H9 (cell line): ENCODE measurements around the gene CDC25B. TPM values are rescaled to one million over a fixed set of nuclear protein-coding genes. Genes with fewer than 3 reads are reported as not detected.

Source experiments
- DNase-seq: peaks from one replicate; pipeline ENCODE4 v3.0.0-alpha.2; 2017
- H2AFZ ChIP-seq: one replicate; pipeline ENCODE4 v1.6.1; 2013; ENCODE audit warnings: mild to moderate bottlenecking, low read length, control low read depth, moderate library complexity
- H2AK5ac ChIP-seq: 2 replicates; pipeline ENCODE4 v1.6.1; 2013; ENCODE audit warnings: low read length, control low read depth, mixed read lengths; ENCODE audit not compliant: insufficient read length
- H2BK120ac ChIP-seq: one replicate; pipeline ENCODE4 v1.6.1; 2013; ENCODE audit warnings: low read depth, mild to moderate bottlenecking, low read length, control low read depth, inconsistent platforms; ENCODE audit not compliant: poor library complexity, severe bottlenecking
- H2BK12ac ChIP-seq: 2 replicates; pipeline ENCODE4 v1.6.1; 2013; ENCODE audit warnings: low read length, control low read depth, mixed read lengths, low read depth; ENCODE audit not compliant: insufficient read length
- H2BK15ac ChIP-seq: 2 replicates; pipeline ENCODE4 v1.6.1; 2013; ENCODE audit warnings: low read depth, low read length, control low read depth
- H2BK20ac ChIP-seq: one replicate; pipeline ENCODE4 v1.6.1; 2013; ENCODE audit warnings: low read depth, mild to moderate bottlenecking, low read length, control low read depth, inconsistent platforms; ENCODE audit not compliant: poor library complexity, severe bottlenecking
- H2BK5ac ChIP-seq: 2 replicates; pipeline ENCODE4 v1.6.1; 2013; ENCODE audit warnings: low read length, control low read depth, mixed read lengths; ENCODE audit not compliant: insufficient read length
- H3K14ac ChIP-seq: 2 replicates; pipeline ENCODE4 v1.6.1; 2013; ENCODE audit warnings: low read length, control low read depth; ENCODE audit not compliant: insufficient read depth
- H3K18ac ChIP-seq: 2 replicates; pipeline ENCODE4 v1.6.1; 2013; ENCODE audit warnings: low read depth, mild to moderate bottlenecking, mixed read lengths, low read length, control low read depth; ENCODE audit not compliant: insufficient read length
- H3K23ac ChIP-seq: 2 replicates; pipeline ENCODE4 v1.6.1; 2013; ENCODE audit warnings: low read length, control low read depth, mixed read lengths, low read depth; ENCODE audit not compliant: insufficient read length
- H3K23me2 ChIP-seq: 2 replicates; pipeline ENCODE4 v1.6.1; 2013; ENCODE audit warnings: low read depth, mild to moderate bottlenecking, mixed read lengths, low read length, control low read depth; ENCODE audit not compliant: insufficient read length, poor library complexity, severe bottlenecking
- H3K27ac ChIP-seq: 2 replicates; pipeline ENCODE4 v1.5.1; 2013; ENCODE audit warnings: low read length, control low read depth, mixed read lengths, low read depth; ENCODE audit not compliant: insufficient read length
- H3K27me3 ChIP-seq: 2 replicates; pipeline ENCODE4 v1.6.1; 2013; ENCODE audit warnings: low read length, control low read depth, inconsistent platforms; ENCODE audit not compliant: insufficient read depth
- H3K4ac ChIP-seq: 2 replicates; pipeline ENCODE4 v1.6.1; 2013; ENCODE audit warnings: low read depth, mild to moderate bottlenecking, control low read depth, inconsistent platforms, low read length, moderate library complexity
- H3K4me1 ChIP-seq: 2 replicates; pipeline ENCODE4 v1.6.1; 2013; ENCODE audit warnings: low read length, control low read depth, inconsistent platforms; ENCODE audit not compliant: insufficient read depth
- H3K4me2 ChIP-seq: 2 replicates; pipeline ENCODE4 v1.6.1; 2013; ENCODE audit warnings: low read length, control low read depth, mixed read lengths; ENCODE audit not compliant: insufficient read length, insufficient read depth
- H3K56ac ChIP-seq: 2 replicates; pipeline ENCODE4 v1.6.1; 2013; ENCODE audit warnings: low read depth, mild to moderate bottlenecking, mixed read lengths, low read length, control low read depth; ENCODE audit not compliant: insufficient read length
- H3K79me1 ChIP-seq: 2 replicates; pipeline ENCODE4 v1.6.1; 2013; ENCODE audit warnings: low read depth, mild to moderate bottlenecking, moderate library complexity, low read length, control low read depth, inconsistent platforms; ENCODE audit not compliant: insufficient read depth, poor library complexity, severe bottlenecking
- H3K79me2 ChIP-seq: 2 replicates; pipeline ENCODE4 v1.6.1; 2013; ENCODE audit warnings: low read length, control low read depth, inconsistent platforms; ENCODE audit not compliant: insufficient read depth
- H3K9ac ChIP-seq: 2 replicates; pipeline ENCODE4 v1.6.1; 2013; ENCODE audit warnings: low read length, control low read depth, mixed read lengths; ENCODE audit not compliant: insufficient read length; ENCODE audit errors: extremely low read depth
- H3K9me3 ChIP-seq: one replicate; pipeline ENCODE4 v1.6.1; 2013; ENCODE audit warnings: low read depth, low read length, inconsistent platforms; ENCODE audit not compliant: control insufficient read depth
- H3T11ph ChIP-seq: one replicate; pipeline ENCODE4 v1.6.1; 2013; ENCODE audit warnings: mild to moderate bottlenecking, low read length, control low read depth, inconsistent platforms
- H4K20me1 ChIP-seq: one replicate; pipeline ENCODE4 v1.6.1; 2013; ENCODE audit not compliant: control insufficient read depth, insufficient read length, insufficient read depth
- H4K5ac ChIP-seq: 2 replicates; pipeline ENCODE4 v1.6.1; 2013; ENCODE audit warnings: low read depth, mild to moderate bottlenecking, mixed read lengths, low read length, control low read depth; ENCODE audit not compliant: insufficient read length
- H4K8ac ChIP-seq: replicated peaks from 2 replicates; pipeline ENCODE4 v1.6.1; 2013; ENCODE audit warnings: low read length, control low read depth, mixed read lengths, low read depth; ENCODE audit not compliant: insufficient read length
- H4K91ac ChIP-seq: 2 replicates; pipeline ENCODE4 v1.6.1; 2013; ENCODE audit warnings: low read depth, mild to moderate bottlenecking, moderate library complexity, mixed read lengths, low read length, control low read depth; ENCODE audit not compliant: insufficient read length
- H3K27ac Mint-ChIP-seq, 3 experiments: 2 replicates in 2 of 3; 3 replicates in 1 of 3; pipeline ENCODE4 v1.8.0; 2020 to 2021; ENCODE audit warnings: mixed read lengths in 3 of 3, mild to moderate bottlenecking in 1 of 3, moderate library complexity in 1 of 3
- H3K27me3 Mint-ChIP-seq: 2 replicates; pipeline ENCODE4 v1.8.0; 2021; ENCODE audit warnings: low read depth, mild to moderate bottlenecking, moderate library complexity, mixed read lengths
- H3K36me3 Mint-ChIP-seq, 3 experiments: 2 replicates in 2 of 3; 3 replicates in 1 of 3; pipeline ENCODE4 v1.8.0; 2020 to 2021; ENCODE audit warnings: low read depth in 3 of 3, mixed read lengths in 3 of 3; ENCODE audit not compliant: insufficient read depth in 1 of 3
- H3K4me1 Mint-ChIP-seq, 2 experiments: 2 replicates each; pipeline ENCODE4 v1.8.0; 2020; ENCODE audit warnings: mixed read lengths in 2 of 2
- H3K4me3 Mint-ChIP-seq, 2 experiments: 2 replicates in 1 of 2; 3 replicates in 1 of 2; pipeline ENCODE4 v1.8.0; 2020 to 2021; ENCODE audit warnings: mild to moderate bottlenecking in 2 of 2, mixed read lengths in 2 of 2, moderate library complexity in 1 of 2
- H3K9me3 Mint-ChIP-seq, 2 experiments: 2 replicates in 1 of 2; 3 replicates in 1 of 2; pipeline ENCODE4 v1.8.0; 2020; ENCODE audit warnings: mild to moderate bottlenecking in 2 of 2, mixed read lengths in 2 of 2, moderate library complexity in 1 of 2
- WGBS: extraction: QIAGEN DNeasy Blood & Tissue Kit; methylation state at CpG from one replicate; pipeline ENCODE4 v1.1.7; 2013; ENCODE audit warnings: missing lambda C conversion rate, low lambda C conversion rate, mixed read lengths; ENCODE audit not compliant: insufficient read length; ENCODE audit errors: extremely low coverage; 5-methylcytosine and 5-hydroxymethylcytosine counted together
- total RNA-seq: library from RNA; stranded (reverse); gene quantifications from 2 replicates; pipeline ENCODE4 v1.2.1, GENCODE V29; 2021
- TF ChIP-seq, protein P1 (sequence below): fragments of 200-600 bp; sonication (generic); conservative IDR thresholded peaks from 3 replicates; pipeline ENCODE4 v1.8.0; 2021; ENCODE audit warnings: antibody characterized with exemption, mild to moderate bottlenecking

Gene CDC25B
- total RNA-seq, 1 experiment from 2014 or later: 24.0 TPM

DNA sequence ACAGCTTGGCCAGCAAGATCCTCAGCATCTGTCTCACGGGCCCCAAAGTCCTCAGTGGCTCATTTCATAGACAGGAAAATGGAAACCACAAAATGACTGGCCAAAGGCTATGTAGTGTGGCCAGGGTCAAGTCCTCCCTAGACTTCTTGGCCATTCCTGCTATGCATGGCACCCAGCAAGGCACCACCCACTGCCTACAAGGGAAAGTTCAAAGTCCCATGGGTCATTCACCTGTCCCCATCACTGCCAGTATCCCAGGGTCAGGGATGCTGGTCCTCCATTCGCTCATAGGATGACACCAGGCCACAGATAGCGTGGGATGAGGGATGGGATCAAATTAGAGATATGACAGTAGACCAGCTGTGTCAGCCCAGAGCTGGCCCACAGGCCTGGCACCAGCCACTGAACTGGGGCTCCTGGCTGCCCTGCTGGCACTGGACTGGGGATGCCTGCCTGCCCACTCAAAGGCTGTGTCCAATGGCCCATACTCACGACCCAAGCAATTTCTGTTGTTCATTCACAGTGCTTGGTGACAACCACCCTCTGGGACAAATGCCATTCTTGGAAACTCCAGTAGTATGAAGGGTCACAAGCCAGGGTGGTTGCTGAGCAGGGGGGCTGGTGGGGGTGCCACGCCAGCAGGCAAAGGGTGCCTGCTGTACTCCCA is 40.2 kb upstream of the CDC25B start:
- no CpG with 5 or more reads among the region's 5 CpGs for WGBS
- peaks cover 8% of the 10 kb centered on the region for H3K23me2 ChIP-seq
- H3K9ac ChIP-seq: no peak overlapping the region
- H4K20me1 ChIP-seq: no peaks in the 10 kb centered on the region
- DNase-seq: no peak
- no peak overlapping the region for H4K8ac ChIP-seq
- no peak overlapping the region for H2AFZ ChIP-seq
- Mint-ChIP-seq H3K36me3 (peaks cover 22 to 34% (median 24%) of the 10 kb centered on the region in 3 experiments; a peak in 6 of 7 replicates), H3K9me3 (no peaks in the 10 kb centered on the region), H3K4me1 (peaks cover 7 to 15% of the 10 kb centered on the region in 2 experiments), H3K27me3 (peaks cover 12% of the 10 kb centered on the region), H3K27ac (peak overlapping the region in 1 of 3 experiments; percentile 82; a peak in 1 of 7 replicates), H3K4me3 (no peak overlapping the region)
- no peak overlapping the region for H2BK20ac ChIP-seq
- H4K5ac ChIP-seq: no peak overlapping the region
- H3K4me2 ChIP-seq: no peak overlapping the region
- TF ChIP-seq, protein P1, sequence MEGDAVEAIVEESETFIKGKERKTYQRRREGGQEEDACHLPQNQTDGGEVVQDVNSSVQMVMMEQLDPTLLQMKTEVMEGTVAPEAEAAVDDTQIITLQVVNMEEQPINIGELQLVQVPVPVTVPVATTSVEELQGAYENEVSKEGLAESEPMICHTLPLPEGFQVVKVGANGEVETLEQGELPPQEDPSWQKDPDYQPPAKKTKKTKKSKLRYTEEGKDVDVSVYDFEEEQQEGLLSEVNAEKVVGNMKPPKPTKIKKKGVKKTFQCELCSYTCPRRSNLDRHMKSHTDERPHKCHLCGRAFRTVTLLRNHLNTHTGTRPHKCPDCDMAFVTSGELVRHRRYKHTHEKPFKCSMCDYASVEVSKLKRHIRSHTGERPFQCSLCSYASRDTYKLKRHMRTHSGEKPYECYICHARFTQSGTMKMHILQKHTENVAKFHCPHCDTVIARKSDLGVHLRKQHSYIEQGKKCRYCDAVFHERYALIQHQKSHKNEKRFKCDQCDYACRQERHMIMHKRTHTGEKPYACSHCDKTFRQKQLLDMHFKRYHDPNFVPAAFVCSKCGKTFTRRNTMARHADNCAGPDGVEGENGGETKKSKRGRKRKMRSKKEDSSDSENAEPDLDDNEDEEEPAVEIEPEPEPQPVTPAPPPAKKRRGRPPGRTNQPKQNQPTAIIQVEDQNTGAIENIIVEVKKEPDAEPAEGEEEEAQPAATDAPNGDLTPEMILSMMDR: no peak
- no peak overlapping the region for H2BK12ac ChIP-seq
- no peak overlapping the region for H4K91ac ChIP-seq
- no peak overlapping the region for H3K14ac ChIP-seq
- H2BK120ac ChIP-seq: no peak overlapping the region
- H3K9me3 ChIP-seq: no peaks in the 10 kb centered on the region
- H3K4ac ChIP-seq: no peak overlapping the region
- no peak overlapping the region for H3T11ph ChIP-seq
- no peak overlapping the region for H3K18ac ChIP-seq
- peaks cover 4% of the 10 kb centered on the region; the same call in 1 of the 2 replicates for H3K27me3 ChIP-seq
- H3K79me1 ChIP-seq: peaks cover 3% of the 10 kb centered on the region
- H2BK15ac ChIP-seq: no peak overlapping the region
- no peak overlapping the region for H2BK5ac ChIP-seq
- H3K56ac ChIP-seq: no peak overlapping the region
- H3K4me1 ChIP-seq: peaks cover 2% of the 10 kb centered on the region; the same call in 1 of the 2 replicates
- no peaks in the 10 kb centered on the region for H3K79me2 ChIP-seq
- no peak overlapping the region for H3K27ac ChIP-seq
- no peak overlapping the region for H3K23ac ChIP-seq
- H2AK5ac ChIP-seq: no peak overlapping the region
